Loucy (cell line): ENCODE results near the gene PLCL2.

Experiments
- H2AFZ ChIP-seq: fragments of 200-600 bp; sonication (generic); 2 replicates; pipeline ENCODE4 v1.6.0; 2016; ENCODE audit warnings: antibody characterized with exemption, mild to moderate bottlenecking, low read length, moderate library complexity
- H3F3A ChIP-seq: fragments of 200-600 bp; 2 replicates; pipeline ENCODE4 v1.6.0; 2016; ENCODE audit warnings: antibody characterized with exemption, low read depth, mild to moderate bottlenecking
- H3K27me3 ChIP-seq: fragments of 200-600 bp; sonication (generic); 2 replicates; pipeline ENCODE4 v1.6.1; 2014; ENCODE audit warnings: low read length, mild to moderate bottlenecking; ENCODE audit not compliant: insufficient read depth, poor library complexity, severe bottlenecking
- H3K36me3 ChIP-seq: fragments of 200-600 bp; sonication (generic); 2 replicates; pipeline ENCODE4 v1.6.1; 2016; ENCODE audit warnings: low read length; ENCODE audit not compliant: insufficient read depth
- H3K4me1 ChIP-seq: fragments of 200-600 bp; sonication (generic); 2 replicates; pipeline ENCODE4 v1.5.1; 2014; ENCODE audit warnings: low read length, mild to moderate bottlenecking; ENCODE audit not compliant: insufficient read depth, poor library complexity, severe bottlenecking
- H3K4me2 ChIP-seq: fragments of 200-600 bp; sonication (generic); 2 replicates; pipeline ENCODE4 v1.6.0; 2014; ENCODE audit warnings: antibody characterized with exemption, low read length, low read depth, mild to moderate bottlenecking; ENCODE audit not compliant: poor library complexity, severe bottlenecking
- H3K4me3 ChIP-seq: fragments of 200-600 bp; sonication (generic); 2 replicates; pipeline ENCODE4 v1.5.1; 2014; ENCODE audit warnings: low read length, mild to moderate bottlenecking, mixed read lengths; ENCODE audit not compliant: poor library complexity, severe bottlenecking
- H3K79me2 ChIP-seq: fragments of 200-600 bp; sonication (generic); 2 replicates; pipeline ENCODE4 v1.6.1; 2014; ENCODE audit warnings: low read length; ENCODE audit not compliant: insufficient read depth
- H3K9ac ChIP-seq: fragments of 200-600 bp; sonication (generic); 2 replicates; pipeline ENCODE4 v1.6.0; 2014; ENCODE audit warnings: mild to moderate bottlenecking, low read depth, low read length, moderate library complexity; ENCODE audit not compliant: poor library complexity, severe bottlenecking
- H3K9me2 ChIP-seq: fragments of 200-600 bp; sonication (generic); replicated peaks from 2 replicates; pipeline ENCODE4 v1.6.1; 2016; ENCODE audit warnings: low read depth, low read length, mixed read lengths
- H3K9me3 ChIP-seq: fragments of 200-600 bp; sonication (generic); 2 replicates; pipeline ENCODE4 v1.6.1; 2014; ENCODE audit warnings: mild to moderate bottlenecking, antibody characterized with exemption, low read length, low read depth; ENCODE audit not compliant: insufficient read depth
- H4K20me1 ChIP-seq: fragments of 200-600 bp; sonication (generic); 2 replicates; pipeline ENCODE4 v1.6.0; 2014; ENCODE audit warnings: antibody characterized with exemption, low read length, mild to moderate bottlenecking; ENCODE audit not compliant: insufficient read depth, poor library complexity, severe bottlenecking
- CTCF ChIP-seq: fragments of 200-600 bp; sonication (generic); conservative IDR thresholded peaks from 2 replicates; pipeline ENCODE4 v1.5.1; 2014; ENCODE audit warnings: mild to moderate bottlenecking, antibody characterized with exemption, low read length
- EZH2phosphoT487 ChIP-seq: fragments of 200-600 bp; IDR thresholded peaks from 2 replicates; pipeline ENCODE4 v1.6.1; 2018; ENCODE audit warnings: antibody characterized with exemption, mild to moderate bottlenecking, moderate library complexity, borderline replicate concordance

The PLCL2 gene

GRCh38 chr3:17054982-17055343 is 170.2 kb downstream of the PLCL2 start:
- Histone ChIP-seq H3K36me3 (peaks cover 4% of the 10 kb centered on the region; the same call in 1 of the 2 replicates), H3K9ac (no peak overlapping the region), H3F3A (no peaks in the 10 kb centered on the region), H3K4me3 (no peak overlapping the region), H4K20me1 (no peaks in the 10 kb centered on the region), H3K9me3 (no peaks in the 10 kb centered on the region), H2AFZ (no peak overlapping the region), H3K4me2 (no peak overlapping the region), H3K9me2 (no peaks in the 10 kb centered on the region), H3K4me1 (peaks cover 13% of the 10 kb centered on the region), H3K79me2 (no peaks in the 10 kb centered on the region), H3K27me3 (no peaks in the 10 kb centered on the region)
- no peak for TF ChIP-seq CTCF
- no peak for TF ChIP-seq EZH2phosphoT487

DNA sequence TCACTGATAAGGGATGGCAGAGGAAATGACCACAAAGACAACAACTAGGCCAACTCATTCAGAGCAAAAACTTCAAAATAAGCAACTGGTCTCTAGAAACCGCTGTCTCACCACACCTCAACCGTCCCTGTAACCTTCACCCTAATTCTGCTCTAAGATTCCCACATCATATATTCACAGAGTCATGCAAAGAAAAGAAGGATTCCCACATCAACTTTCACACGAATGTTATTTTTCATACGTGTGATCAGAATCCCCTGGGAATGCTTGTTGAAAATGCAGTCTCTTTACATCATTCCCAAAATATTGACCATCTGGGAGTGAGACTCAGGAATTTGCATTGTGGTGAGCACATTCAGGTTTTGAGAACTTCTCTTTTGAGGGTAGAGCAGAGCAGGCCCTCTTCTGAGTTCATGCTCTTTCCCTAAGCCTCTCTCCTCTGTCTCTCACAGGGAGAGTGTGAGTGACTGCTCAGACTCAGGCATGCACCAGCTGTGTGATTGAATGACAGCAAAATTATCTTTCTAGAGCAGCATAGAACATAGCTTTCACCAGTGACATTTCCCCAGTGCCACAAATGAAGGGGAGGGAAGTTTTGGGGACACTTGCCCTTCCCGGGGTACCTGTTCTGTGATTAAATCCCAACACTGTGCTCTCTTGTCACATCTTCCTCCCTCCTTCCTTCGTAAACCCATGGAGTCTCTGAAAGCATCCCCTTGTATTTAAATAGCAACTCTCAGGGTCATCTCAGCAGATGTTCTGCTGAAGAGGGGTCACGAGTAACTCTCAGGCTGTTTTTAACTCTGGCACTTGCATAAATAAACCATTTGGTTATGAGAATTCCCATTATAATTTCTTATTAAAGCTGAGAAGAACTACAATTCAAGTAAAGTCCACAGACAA is 170.9 kb downstream of the PLCL2 start:
- peaks cover 13% of the 10 kb centered on the region for H3K4me1 ChIP-seq
- no peaks in the 10 kb centered on the region for H3K9me2 ChIP-seq
- H3K9me3 ChIP-seq, result no peaks in the 10 kb centered on the region
- H3K4me3 ChIP-seq, result no peak overlapping the region
- TF ChIP-seq EZH2phosphoT487, result no peak
- TF ChIP-seq CTCF, result no peak
- H3K36me3 ChIP-seq, result peaks cover 4% of the 10 kb centered on the region; the same call in 1 of the 2 replicates
- H4K20me1 ChIP-seq, result no peaks in the 10 kb centered on the region
- no peak overlapping the region for H2AFZ ChIP-seq
- H3K9ac ChIP-seq, result no peak overlapping the region
- no peaks in the 10 kb centered on the region for H3K79me2 ChIP-seq
- H3F3A ChIP-seq, result no peaks in the 10 kb centered on the region
- no peaks in the 10 kb centered on the region for H3K27me3 ChIP-seq
- no peak overlapping the region for H3K4me2 ChIP-seq

DNA sequence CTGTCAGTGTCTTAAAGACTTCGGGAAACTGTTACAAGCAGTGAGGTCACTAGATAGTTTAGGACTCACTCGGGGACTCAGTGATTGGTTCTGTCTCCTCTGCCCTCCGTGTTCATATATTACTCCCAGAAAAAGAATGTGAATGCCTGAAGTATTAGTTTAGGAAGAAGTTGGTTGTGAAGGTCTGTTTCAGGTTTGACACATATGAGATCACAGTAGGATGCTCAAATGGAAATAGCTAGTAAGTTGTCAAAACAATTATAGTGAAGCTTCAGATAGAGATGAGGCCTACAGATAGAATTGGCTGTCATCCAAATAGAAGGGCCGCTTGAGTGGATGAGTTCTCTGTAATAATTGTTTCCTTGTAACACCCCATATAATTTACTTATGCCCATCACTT is 172.6 kb downstream of the PLCL2 start:
- H3K36me3 ChIP-seq, result peaks cover 4% of the 10 kb centered on the region; the same call in 1 of the 2 replicates
- no peak overlapping the region for H3K4me3 ChIP-seq
- H2AFZ ChIP-seq, result no peak overlapping the region
- no peaks in the 10 kb centered on the region for H3K9me3 ChIP-seq
- H3F3A ChIP-seq, result no peaks in the 10 kb centered on the region
- H3K4me1 ChIP-seq, result peaks cover 13% of the 10 kb centered on the region
- no peak overlapping the region for H3K4me2 ChIP-seq
- no peaks in the 10 kb centered on the region for H4K20me1 ChIP-seq
- no peak for TF ChIP-seq EZH2phosphoT487
- no peak for TF ChIP-seq CTCF
- no peak overlapping the region for H3K9ac ChIP-seq
- no peaks in the 10 kb centered on the region for H3K79me2 ChIP-seq
- no peaks in the 10 kb centered on the region for H3K27me3 ChIP-seq
- H3K9me2 ChIP-seq, result no peaks in the 10 kb centered on the region
